ENCODE results near the gene PXK.

- TF ChIP-seq CTCF (IDR thresholded peaks at IDR 0.05; ENCODE audit: low read length) = no peak
- TF ChIP-seq EZH2 (optimal IDR thresholded peaks at IDR 0.05; ENCODE audit: low read depth, low read length) = no peak
- TF ChIP-seq EZH2phosphoT487 (IDR thresholded peaks at IDR 0.05; ENCODE audit: low read length) = no peak
Measured at GRCh38 chr3:58323529-58324390, 8.9 kb upstream of the PXK start.
